ENCODE results near the gene TGFA. TPM values are rescaled to one million over a fixed set of nuclear protein-coding genes. Genes with fewer than 3 reads are reported as not detected.

The TGFA gene
- total RNA-seq, 1 donor from 2014 or later, result 21.8 TPM

DNA sequence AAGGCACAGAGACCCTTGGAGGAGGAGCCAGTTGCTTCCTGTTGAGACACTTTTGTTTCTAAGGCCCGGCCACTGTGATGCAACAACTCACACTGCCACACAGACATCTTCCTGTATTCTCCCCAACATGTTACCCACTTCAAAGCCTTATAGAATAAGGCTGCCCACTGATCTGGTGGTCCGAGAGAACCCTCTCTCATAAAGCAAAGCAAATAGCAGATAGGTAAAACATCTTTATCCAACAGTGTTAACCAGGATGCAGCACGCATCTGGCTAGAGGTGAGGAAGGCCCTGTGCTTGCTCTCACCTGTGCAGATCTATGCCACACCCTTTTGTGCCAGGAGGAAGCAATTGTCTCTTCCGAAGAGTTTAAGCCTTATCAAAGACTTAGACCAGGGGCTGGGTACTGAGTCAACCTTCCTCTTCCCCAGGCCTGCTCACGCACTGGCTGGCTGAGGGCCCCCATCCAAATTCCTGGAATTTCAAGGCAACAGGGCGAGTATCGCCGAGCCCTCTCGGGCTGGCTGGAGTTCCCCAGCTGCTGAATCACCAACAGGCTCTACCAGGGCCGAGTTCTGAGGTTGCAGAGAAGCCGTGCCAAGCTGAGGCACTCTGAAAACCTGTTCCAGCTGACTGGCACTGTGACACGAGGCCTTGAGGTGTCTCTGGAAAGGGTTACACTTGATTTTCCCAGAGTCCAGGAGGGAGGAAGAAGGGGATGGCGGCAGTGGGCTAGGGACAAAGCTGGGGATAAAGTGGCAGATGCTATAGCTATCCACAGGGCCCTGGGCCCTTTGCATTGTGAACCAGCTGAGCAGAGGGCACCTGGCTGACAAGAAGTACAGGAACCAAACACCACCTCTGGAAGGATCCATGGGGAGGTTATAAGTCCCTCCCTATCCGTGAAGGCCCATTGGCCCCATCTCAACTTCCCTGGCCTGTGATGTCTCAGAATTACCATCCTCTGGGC lies 29.3 kb downstream of the TGFA start:
- DNase-seq, result no peak

DNA sequence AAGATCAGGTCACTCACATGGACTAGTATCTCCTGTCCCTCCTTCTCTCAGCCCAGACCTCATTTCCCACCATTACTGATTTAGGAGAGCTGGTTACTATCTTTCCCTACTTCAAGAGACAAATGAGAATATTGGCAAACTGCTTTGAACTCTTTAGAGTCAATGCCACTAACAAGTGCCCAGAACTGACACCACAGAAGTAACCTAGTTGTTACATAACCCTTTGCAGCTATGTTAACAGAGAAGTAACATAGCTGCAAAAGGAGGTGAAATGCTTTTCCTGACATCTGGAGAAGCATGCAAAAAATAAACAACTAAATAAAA lies 30.0 kb downstream of the TGFA start:
- no peak for DNase-seq

DNA sequence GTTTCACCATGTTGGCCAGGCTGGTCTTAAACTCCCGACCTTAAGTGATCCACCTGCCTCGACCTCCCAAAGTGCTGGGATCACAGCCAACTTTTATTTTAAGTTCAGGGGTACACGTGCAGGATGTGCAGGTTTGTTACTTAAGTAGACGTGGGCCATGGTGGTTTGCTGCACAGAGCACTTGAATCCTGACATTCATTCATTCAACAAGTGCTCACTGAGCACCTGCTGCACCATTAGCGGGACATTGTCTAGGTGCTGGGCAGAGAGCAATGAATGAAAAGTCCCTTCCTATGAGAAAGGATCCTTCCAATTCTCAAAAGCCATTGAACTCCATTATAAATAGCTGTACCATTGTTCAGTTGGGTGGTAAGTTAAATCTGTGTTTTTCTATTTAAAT lies 31.0 kb downstream of the TGFA start:
- DNase-seq, result no peak

DNA sequence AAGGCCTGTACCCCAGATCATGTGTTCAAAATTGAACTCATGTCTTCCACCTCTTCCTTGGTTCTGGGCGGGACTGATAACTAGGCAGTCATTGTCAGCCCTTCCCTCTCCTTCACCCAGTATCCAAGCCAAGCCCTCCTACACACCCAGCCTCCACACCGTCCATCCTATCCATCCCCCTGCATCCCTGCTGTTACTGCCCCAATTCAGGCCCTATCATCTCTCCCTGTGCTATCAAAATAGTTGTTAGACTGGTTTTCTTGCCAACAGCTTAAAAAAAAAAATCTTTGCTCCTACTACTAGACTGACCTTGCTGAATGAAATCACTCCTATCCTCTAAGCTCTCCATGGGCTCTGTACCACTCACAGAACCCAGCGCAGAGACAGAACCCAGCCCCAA lies 32.8 kb downstream of the TGFA start:
- no peak for DNase-seq

DNA sequence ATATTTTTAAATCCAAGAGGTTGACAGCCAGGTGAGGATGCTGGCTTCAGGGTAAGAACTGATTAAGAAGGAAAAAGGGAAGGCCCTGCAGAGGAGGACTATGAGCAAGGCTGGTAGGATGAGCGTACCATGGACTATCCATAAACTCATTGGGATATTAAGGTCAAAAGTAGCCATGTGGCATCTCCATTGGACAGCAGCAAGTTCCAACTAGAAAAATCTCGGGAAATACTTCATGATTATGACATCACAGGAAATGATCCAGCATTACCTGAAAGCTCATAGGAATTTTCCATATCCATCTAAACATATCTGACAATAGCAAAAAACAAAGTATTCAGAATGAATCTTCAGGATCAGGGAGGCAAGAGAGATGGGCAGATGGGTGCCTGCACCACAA lies 34.2 kb downstream of the TGFA start:
- DNase-seq, result no peak

DNA sequence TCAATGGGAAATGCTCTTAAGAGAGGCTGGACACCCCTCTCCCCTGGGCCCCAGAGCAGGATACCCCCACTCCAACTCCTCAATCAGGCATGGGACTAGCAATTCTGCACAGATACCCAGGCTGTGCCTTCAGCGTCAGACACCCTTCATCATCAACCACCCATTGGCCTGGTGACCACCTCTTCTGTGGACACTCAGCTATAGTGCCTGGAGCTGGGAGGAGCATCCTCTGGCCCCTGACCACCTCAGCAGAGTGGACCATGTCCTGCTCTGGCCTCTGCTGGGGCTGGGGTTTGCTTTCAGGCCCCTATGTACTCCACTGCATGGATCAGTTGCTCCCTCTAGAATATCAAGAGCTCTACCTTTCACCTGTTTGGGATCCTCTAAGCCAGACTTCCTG lies 35.1 kb downstream of the TGFA start:
- no peak for DNase-seq

DNA sequence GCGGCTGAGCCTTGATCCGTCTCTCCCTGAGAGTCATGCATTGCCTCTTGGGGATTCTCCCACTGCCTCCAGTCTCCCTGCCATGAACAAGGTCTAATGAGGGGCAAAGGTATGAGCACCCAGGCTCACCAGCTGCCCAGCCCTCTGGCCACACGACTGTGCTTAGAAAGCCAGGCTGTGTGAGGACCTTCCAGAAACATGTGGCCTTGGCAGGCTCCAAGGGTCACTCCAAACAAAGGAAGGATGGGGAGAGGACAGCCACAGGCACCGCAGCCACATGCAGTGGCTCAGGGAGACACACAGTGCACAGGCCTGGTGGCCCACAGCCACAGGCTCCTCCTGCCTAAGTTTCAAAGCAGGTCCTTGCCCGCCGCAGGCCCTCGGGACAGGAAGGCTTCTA lies 35.8 kb downstream of the TGFA start:
- no peak for DNase-seq

DNA sequence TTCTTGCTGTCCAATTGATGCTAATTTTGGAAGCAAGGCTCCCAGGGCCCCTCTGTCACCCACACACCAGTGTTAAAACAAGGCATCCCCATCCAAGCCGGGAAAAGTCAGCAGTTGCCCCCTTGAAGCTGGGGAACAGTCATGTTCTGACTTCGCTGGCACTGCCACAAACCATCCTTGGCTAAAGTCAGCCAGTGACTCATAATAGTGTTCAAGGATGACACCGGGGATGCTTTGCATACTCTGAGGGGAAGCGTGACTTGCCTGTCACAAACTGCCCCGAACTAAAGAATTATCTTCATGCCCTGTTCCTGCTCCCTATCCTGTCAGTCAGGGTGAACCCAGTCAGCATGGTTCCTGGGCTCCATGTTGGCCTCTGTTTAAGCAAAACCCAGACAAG lies 37.0 kb downstream of the TGFA start:
- no peak for DNase-seq

DNA sequence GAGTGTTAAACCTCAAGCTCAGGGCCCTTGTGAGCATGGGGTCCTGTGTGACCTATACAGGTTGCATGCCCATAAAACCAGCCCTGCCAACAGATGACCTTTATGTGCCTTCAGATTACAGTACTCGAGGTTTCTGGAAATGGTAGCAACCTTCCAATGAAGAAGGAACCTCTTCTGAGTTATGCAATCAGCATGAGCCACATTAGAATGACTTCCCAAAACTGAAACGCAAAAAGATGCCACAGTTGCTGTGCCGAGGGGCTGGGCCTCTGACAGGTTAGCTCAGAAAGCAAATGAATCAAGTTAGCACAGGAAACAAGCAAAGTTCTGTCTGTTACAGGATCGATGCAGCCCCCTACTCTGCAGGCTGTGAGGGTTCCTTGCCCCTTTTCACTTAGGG lies 37.7 kb downstream of the TGFA start:
- DNase-seq, result no peak

DNA sequence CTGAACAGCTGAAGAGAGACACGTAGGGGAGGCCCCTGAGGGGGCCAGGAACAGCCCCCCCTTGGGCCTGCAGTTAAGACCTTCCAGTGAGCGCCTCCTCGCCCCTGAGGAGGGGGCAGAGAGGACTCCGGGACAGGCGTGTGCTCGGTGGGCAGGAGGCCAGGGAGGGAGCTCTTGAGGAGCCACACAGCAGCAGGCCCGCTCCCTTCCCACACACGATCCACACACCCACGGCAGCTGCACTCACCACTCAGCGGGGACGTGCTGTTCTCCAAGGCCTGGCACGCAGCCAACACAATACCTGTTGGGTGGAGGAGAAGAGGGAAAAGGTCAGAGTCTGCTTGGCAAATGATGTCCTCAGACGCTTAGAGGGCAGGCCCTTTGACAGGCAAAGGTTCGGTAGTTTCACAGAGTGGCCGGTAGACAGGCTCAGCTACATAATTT lies 39.0 kb downstream of the TGFA start:
- DNase-seq, result no peak

DNA sequence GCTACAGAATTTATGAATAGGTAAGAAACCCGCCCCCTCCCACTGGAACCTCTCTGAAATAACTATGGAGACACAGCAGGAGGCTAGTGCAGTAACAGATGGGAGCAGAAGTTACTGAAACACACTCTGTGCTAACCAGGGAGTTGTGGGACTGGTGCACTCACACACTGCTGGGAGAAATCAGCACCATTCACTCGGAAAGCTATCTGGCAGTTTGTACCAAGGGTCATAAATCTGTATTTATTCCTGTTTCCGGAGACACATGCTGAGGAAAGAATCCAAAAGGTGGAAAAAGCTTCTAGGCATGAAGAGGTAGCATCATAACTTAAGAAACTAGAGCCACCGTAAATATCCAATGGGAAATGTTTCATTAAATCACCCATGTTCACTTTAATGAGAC lies 39.9 kb downstream of the TGFA start:
- peak; percentile 4 for DNase-seq

DNA sequence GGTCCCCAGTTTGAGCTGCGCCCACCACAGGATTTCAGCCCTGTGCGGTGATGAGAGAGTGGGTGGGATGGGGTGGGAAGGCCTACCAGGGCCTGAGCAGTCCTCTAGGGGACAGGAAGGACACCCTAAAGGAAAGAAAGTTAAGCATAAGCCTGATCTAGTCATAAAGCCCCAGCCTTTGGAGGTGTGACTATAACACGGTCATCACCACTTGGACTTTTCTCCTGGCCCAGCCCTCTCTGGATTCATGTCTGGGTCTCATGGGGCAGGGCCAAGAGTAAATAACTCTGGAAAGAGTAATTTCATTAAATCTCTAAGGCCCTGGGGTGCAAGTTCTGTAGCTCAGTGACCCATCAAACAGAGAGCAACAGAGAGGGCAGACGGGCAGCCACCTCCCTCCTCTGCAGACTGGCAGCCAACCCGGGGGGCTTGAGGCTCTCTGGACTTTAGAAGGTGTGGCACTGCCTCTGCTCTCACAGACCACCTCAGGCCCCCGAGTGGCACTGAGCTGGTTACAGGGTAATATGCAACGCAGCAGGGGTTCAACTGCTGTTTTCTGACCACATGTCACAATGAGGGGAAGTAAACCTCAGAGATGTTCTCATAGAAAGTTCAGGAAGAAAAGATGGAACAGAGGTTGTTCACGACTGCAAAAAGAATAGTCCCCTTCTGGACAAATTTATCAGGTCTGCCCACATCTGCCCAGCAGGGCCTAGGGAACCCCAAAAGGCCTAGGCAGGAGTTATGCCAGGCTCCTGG lies 41.5 kb downstream of the TGFA start:
- DNase-seq, result no peak

DNA sequence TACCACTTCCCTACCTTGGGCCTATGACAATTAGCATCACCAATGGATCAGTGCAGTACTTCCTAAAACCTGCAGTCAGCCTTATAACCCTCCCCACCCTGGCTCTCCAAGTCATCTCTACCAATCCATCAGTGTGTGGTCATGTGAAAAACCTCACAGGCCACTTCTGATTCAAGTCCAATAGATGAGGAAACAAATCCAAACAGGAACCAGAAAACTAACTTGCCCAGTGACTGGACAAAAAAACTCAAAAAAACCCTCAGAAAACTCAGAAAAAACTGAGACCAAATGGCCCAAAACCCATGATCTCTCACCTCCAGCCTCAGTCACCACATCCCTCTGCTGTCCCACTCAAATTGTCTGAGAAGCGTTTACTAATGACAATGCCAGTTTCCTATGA lies 43.3 kb downstream of the TGFA start:
- no peak for DNase-seq

DNA sequence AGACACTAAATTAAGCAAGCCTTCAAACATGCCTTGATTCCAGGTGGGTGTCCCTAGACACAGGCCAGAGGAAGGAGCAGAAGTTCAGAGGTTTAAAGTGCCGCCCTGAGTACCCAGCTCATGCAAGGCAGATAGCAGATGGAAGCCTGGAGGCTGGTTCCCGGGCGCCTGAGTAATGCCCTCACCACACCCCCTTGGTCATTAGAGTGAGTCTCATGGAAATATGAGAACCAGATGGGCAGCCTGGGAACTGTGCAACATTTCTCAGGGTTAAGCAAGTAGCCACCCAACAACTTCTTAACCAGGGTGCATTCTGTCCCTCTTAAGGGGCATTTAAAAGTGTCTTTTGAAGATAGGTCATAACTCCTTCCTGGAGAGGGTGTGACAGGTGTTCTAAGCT lies 44.1 kb downstream of the TGFA start:
- no peak for DNase-seq

DNA sequence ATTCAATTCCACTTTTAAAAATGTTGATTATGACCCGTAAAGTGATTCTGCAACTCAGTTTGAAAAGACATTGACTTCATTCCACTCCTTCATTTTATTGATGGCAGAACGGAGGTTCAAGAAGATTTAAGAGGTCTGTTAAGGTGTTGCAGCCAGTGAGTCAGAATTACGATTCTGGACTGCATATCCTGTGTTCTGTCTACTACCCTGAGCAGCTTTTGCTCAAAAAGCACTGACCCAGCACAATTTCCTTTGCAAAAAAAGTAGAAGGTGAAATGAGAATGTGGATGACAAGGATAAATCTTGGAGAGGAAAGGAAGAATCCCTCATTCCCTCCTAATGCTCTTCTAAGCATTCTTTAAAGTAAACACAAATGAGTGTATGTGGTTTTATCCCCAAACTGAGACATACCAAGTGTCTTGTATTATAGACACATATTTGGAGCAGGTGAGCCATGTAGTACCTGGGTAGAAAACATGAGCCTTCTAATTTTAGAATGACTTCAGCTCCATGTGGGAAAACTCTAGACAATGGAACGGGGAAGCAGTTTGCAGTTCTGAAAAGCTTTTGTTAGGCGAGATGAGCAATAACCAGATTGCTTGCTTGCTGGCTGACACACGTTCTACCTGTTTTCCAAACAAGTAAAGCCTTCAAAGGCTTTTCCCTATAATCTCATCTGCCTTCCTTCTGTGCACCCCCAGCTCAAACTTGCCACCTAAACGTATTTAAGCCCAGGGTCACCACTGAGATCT lies 44.7 kb downstream of the TGFA start:
- no peak for DNase-seq

DNA sequence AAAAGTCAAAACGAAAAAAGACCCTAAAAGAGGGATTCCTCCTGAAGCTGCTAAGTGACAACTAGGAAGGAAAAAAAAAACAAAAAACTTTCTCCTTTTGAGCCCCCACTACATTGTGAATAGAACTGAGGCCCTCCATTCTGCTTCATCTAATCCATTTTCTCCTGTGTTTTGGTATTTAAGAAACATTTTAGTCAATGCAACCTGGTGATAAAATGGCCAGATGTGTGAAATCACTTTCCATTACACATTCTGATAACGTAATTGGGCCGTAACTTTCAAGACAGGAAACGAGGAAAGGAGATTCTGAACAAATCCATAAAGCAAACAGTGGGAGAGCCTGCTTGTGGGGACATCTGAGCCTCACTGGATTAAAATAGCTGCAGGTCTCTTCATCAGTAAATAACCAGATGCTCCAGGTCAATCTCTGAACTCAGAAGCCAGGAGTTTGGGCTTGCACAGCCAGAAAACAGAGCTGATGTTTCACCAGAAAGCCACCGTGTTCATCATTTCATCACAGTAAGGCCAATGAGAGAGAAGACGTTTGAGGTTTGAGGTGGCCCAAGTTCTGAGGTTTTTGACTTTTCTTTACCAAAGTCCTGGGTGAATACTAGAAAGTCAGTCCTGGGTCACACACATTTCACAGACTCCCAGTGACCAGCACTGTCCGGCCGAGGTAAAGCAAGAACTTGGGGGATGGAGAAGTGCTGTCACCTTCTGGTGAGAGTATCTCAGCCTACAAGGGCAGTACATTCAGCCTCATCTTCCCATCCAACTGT lies 47.8 kb downstream of the TGFA start:
- no peak for DNase-seq

DNA sequence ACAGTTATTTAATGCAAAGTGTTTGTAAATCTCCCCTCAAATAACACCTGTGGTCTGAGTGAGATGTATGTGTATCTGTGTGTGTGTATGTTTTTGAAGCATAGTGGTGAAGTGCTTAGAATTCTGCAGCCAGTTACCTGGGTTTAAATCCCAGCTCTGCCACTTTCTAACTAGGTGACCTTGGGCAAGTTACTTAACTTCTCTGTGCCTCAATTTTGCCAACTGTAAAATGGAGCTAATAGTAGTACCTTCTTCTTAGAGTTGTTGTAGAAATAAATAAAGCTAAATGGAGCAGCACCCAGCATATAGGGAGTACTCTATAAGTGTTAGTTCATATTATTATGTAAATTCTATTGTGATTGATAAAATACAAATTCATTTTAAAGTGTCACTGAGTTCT lies 48.9 kb downstream of the TGFA start:
- DNase-seq, result no peak

DNA sequence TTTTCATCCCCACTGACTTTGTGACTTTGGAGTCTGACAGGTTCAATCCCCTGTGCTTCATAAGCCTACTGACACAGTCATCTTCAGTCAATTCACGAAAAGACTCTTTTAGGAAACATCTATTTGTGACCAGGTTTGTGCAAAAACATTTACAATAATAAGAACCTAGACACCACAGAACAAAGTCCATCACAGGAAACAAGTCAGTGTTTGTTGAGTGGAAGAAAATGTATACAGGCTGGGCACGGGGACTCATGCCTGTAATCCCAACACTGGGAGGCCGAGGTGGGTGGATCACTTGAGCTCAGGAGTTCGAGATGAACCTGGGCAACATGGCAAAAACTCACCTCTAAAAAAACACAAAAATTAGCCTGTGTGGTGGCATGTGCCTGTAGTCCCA lies 49.7 kb downstream of the TGFA start:
- no peak for DNase-seq

DNA sequence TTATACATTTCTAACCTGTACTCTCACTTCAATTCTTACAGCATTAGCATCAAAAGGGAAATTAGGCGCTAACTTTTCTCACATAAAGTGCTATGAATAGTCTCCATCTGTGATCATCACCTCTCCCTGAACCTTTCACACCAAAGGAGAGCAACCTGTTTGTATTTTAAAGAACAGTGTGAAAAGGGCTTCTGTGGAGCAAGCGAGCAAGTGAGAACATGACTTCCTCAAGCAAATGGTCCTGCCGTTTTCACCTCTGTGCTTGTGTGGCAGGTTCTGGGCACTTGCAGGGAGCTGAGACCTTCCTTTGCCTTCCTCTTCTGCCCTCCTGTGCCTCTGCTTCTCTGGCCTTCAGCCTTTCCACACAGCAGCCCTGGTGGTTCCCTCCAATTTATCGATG lies 51.9 kb downstream of the TGFA start:
- DNase-seq, result no peak

DNA sequence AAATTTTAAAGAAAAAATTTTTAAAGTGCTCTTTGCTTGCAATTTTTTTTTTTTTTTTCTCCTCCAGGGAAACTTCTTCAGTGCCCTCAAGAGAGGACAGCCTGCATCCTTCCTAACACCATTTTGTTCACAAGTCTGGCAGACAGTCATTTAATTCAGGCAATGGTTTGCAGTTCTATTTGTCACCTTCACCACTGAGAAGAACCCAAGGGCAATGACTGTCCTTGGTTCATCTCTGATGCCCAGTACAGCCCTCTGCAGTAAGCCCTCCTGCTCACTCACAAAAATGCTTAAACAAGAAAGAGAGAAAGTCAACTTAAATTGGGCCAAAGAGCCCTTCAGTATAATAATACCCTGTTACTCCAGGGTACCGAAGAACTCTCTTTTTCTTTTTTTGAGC lies 52.4 kb downstream of the TGFA start:
- DNase-seq, result no peak

DNA sequence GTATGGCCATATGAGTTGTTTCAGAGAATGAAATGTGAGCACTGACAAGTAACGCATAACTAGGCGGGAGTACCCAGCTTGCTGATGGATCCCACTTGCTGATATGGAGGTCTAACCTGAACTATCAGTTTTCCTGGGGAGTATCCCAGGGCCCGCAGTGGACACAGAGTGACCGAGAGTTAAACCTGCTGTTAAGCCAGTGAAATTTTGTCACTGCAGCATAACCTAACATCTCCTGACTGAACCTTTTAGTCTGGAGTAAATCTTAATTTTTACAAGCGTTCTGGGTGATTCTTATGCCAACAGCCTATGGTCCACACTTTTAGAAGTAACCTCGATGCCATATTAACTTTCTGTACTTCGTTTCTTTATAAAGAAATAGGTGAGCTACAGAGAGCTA lies 54.4 kb downstream of the TGFA start:
- no peak for DNase-seq

DNA sequence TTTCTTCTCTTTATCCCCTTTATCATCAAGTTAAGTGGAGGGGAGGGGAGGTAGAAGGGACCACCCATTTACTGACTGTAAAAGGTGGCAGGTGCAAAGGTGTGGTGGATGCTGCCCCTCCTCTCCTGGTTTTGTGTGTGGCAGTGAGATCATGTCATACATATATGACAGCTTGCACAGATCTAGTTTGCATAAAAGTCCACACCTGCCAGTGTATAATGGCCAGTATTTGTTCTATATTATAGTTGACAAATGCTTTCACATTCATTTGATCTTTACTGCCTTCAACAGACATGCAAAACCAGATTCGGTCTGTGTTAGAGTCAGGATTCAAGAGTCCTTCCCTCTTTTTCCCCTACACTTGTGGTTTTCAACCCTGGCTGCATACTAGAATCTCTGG lies 55.1 kb downstream of the TGFA start:
- DNase-seq, result no peak

Data from skin of body (tissue), 2 donors.